OCI-LY1 (cell line): Measurements from ENCODE around the gene TUBB8B.
"Not testable (repeated sequence)": the region's sequence is repeated elsewhere in the genome, so short reads cannot be mapped to it uniquely, and the experiment has no call there.

Source experiments
- EZH2 ChIP-seq: fragments of 200-600 bp; sonication (generic), shearing (Covaris generic); IDR thresholded peaks from 2 replicates; pipeline ENCODE4 v1.8.0; 2017; ENCODE audit warnings: borderline replicate concordance, mixed run types, mild to moderate bottlenecking, antibody characterized with exemption, low read length, moderate library complexity, mixed read lengths
- TF ChIP-seq, protein P1 (sequence below): fragments of 200-600 bp; sonication (generic), shearing (Covaris generic); IDR thresholded peaks from 2 replicates; pipeline ENCODE4 v1.5.1; 2017; ENCODE audit warnings: mild to moderate bottlenecking, antibody characterized with exemption, low read length, moderate library complexity, mixed read lengths

GRCh38 chr18:89124-89523 is 39.7 kb upstream of the TUBB8B start:
- TF ChIP-seq, protein P1, sequence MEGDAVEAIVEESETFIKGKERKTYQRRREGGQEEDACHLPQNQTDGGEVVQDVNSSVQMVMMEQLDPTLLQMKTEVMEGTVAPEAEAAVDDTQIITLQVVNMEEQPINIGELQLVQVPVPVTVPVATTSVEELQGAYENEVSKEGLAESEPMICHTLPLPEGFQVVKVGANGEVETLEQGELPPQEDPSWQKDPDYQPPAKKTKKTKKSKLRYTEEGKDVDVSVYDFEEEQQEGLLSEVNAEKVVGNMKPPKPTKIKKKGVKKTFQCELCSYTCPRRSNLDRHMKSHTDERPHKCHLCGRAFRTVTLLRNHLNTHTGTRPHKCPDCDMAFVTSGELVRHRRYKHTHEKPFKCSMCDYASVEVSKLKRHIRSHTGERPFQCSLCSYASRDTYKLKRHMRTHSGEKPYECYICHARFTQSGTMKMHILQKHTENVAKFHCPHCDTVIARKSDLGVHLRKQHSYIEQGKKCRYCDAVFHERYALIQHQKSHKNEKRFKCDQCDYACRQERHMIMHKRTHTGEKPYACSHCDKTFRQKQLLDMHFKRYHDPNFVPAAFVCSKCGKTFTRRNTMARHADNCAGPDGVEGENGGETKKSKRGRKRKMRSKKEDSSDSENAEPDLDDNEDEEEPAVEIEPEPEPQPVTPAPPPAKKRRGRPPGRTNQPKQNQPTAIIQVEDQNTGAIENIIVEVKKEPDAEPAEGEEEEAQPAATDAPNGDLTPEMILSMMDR, result not testable (repeated sequence)
- TF ChIP-seq EZH2, result not testable (repeated sequence)
